Esophagus muscularis mucosa (tissue), 4 donors: Measurements from ENCODE around the gene PFKL. TPM values are rescaled to one million over a fixed set of nuclear protein-coding genes. Genes with fewer than 3 reads are reported as not detected.

ENCODE experiments used
- DNase-seq: peaks from one replicate; pipeline ENCODE4 v3.0.0-alpha.2; 2017; ENCODE audit errors: extremely low spot score
- H3K27ac ChIP-seq, 4 donors: fragments of 200-600 bp; sonication (generic); replicated peaks in 1 of 4; 1 replicate in 3 of 4; 2 replicates in 1 of 4; pipeline ENCODE4 v1.5.1; 2016 to 2019; ENCODE audit warnings: mild to moderate bottlenecking in 1 of 4
- H3K27me3 ChIP-seq, 4 donors: fragments of 200-600 bp; sonication (generic); one replicate each; pipeline versions ENCODE4 v1.5.1 to v1.6.0; 2016 to 2019
- H3K36me3 ChIP-seq, 4 donors: fragments of 200-600 bp; sonication (generic); one replicate each; pipeline ENCODE4 v1.5.1; 2016 to 2019
- H3K4me1 ChIP-seq, 4 donors: fragments of 200-600 bp; sonication (generic); one replicate each; pipeline ENCODE4 v1.5.1; 2016 to 2019
- H3K4me3 ChIP-seq, 4 donors: fragments of 200-600 bp; sonication (generic); 1 replicate in 2 of 4; 2 replicates in 2 of 4; pipeline ENCODE4 v1.5.1; 2016 to 2019; ENCODE audit warnings: mild to moderate bottlenecking in 4 of 4, moderate library complexity in 1 of 4
- H3K9me3 ChIP-seq, 4 donors: fragments of 200-600 bp; sonication (generic); 1 replicate in 3 of 4; 2 replicates in 1 of 4; pipeline ENCODE4 v1.5.1; 2016 to 2019
- EP300 ChIP-seq: sonication (generic); formaldehyde crosslinking; IDR thresholded peaks from one replicate; pipeline ENCODE4 v1.6.1; 2017; ENCODE audit warnings: antibody characterized with exemption
- POLR2A ChIP-seq: fragments of 450-650 bp; IDR thresholded peaks from one replicate; pipeline ENCODE4 v1.6.1; 2017; ENCODE audit warnings: antibody characterized with exemption, moderate library complexity, mild to moderate bottlenecking, low read depth
- POLR2AphosphoS5 ChIP-seq, 2 donors: sonication (generic); formaldehyde crosslinking; IDR thresholded peaks; one replicate each; pipeline ENCODE4 v1.6.1; 2017; ENCODE audit warnings: antibody characterized with exemption in 2 of 2
- WGBS: methylation state at CpG from one replicate; pipeline ENCODE4 v1.1.5; 2018; 5-methylcytosine and 5-hydroxymethylcytosine counted together
- intact Hi-C: fragments of 100-400 bp; cut with DNase I; formaldehyde crosslinking; loops from one replicate; pipeline ENCODE4 v1.15.1; 2023
- total RNA-seq, 4 donors: library from RNA; depleted of rRNA; stranded (reverse); fragments of >200 nt; gene quantifications; one replicate each; pipeline versions ENCODE4 v1.1.0 to v1.2.1, GENCODE V29; 2016
- TF ChIP-seq, protein P1 (sequence below), 3 experiments: fragments of 200-600 bp in 2 of 3; fragments of 450-650 bp in 1 of 3; sonication (generic) in 2 of 3; IDR thresholded peaks; one replicate each; pipeline ENCODE4 v1.5.1; 2017 to 2019; ENCODE audit warnings: antibody characterized with exemption in 3 of 3, mild to moderate bottlenecking in 2 of 3, moderate library complexity in 1 of 3

PFKL gene
- total RNA-seq, 4 donors from 2014 or later: 61.5 to 109 (median 83.4) TPM

DNA sequence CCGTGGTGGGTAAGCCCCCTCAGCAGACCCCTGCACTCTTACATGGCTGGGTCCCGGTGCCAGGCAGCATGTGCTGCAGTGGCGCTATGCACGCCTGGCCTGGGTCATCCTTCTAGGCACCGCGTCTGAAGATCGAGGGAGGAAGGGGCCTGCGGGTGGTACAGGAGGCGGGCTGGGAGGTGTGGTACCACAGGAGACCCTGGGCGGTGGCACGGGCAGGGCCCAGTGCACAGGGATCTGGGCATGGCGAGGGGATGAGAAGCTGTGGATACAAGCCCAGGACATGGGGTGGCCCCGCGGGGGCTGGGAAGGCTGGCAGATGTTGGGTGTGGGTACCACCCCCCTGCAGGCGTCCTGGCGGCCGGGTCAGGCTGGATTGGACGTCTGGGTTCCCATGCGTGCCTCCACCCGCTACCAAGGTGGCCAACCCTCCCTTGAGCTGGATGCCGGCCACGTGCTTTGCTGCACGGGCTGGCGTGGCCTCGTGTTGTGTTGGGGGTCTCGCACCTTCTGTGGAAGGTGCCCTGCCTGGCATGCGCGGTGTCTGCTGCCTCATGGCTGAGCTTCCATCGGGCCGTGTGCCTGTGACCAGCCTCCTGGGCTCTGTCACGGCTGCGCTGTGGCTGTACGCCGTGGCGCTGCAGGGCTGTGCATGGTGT lies 19.7 kb downstream of the PFKL start:
- Histone ChIP-seq H3K27me3 (no peaks in the 10 kb centered on the region), H3K27ac (no peak overlapping the region), H3K4me3 (no peak overlapping the region), H3K4me1 (no peaks in the 10 kb centered on the region), H3K36me3 (peaks cover 26 to 100% (median 98%) of the 10 kb centered on the region in 4 donors), H3K9me3 (no peaks in the 10 kb centered on the region)
- 95% methylated on average over 18 of the region's 35 CpGs for WGBS
- intact Hi-C loops: no loop called here
- DNase-seq: no peak
- TF ChIP-seq POLR2A (no peak), EP300 (no peak), POLR2AphosphoS5 (IDR thresholded peaks at IDR 0.05) (no peak)
- TF ChIP-seq, protein P1, sequence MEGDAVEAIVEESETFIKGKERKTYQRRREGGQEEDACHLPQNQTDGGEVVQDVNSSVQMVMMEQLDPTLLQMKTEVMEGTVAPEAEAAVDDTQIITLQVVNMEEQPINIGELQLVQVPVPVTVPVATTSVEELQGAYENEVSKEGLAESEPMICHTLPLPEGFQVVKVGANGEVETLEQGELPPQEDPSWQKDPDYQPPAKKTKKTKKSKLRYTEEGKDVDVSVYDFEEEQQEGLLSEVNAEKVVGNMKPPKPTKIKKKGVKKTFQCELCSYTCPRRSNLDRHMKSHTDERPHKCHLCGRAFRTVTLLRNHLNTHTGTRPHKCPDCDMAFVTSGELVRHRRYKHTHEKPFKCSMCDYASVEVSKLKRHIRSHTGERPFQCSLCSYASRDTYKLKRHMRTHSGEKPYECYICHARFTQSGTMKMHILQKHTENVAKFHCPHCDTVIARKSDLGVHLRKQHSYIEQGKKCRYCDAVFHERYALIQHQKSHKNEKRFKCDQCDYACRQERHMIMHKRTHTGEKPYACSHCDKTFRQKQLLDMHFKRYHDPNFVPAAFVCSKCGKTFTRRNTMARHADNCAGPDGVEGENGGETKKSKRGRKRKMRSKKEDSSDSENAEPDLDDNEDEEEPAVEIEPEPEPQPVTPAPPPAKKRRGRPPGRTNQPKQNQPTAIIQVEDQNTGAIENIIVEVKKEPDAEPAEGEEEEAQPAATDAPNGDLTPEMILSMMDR (IDR thresholded peaks at IDR 0.05): no peak

DNA sequence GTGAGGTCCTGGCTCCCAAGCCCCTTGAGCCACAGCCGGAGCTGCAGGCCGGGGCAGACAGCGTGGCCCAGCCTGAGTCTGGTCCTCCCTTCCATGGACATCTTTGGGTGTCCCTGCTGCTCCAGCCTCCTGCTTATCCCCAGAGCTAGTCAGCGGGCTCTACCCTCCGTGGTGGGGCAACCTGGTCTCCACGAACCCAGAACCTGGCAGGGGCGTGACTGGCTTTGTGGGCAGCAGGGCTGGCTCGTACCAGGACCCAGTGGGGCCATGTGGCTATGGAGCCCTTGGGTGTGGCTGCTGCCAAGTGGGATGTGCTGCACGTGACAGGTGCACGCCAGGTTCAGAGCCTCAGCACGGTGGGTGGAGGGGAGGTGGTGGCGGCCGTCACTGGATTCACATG lies 21.0 kb downstream of the PFKL start:
- intact Hi-C loops: no loop called here
- H3K36me3 ChIP-seq: peaks cover 27 to 100% (median 99%) of the 10 kb centered on the region in 4 donors

DNA sequence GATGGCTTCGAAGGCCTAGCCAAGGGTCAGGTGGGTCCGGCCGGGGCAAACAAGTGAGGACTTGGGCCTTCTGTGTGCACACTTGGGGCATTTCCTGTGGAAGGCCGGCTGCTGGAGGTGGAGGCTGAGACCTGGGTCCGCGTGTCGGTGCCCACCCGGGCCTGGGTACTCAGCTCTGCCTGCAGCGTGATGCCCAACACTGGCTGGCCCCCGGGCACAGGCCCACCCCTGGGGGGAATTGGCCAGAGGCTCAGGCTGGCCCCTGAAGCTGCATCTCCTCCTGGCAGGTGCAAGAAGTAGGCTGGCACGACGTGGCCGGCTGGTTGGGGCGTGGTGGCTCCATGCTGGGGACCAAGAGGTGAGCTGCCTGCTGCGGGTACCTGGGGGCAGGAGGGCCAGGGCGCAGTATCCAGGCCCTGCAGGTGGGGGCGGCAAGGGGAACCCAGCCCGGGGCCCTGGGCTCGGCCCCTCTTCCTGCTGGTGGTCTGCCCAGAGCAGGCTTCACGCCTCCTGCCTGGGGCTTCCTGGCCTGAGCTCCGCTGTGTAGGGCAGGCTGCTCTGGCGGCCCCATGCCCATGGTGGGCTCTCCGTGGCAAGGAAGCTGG lies 22.1 kb downstream of the PFKL start:
- TF ChIP-seq POLR2AphosphoS5 (IDR thresholded peaks at IDR 0.05): no peak
- TF ChIP-seq EP300: no peak
- no peak for TF ChIP-seq POLR2A
- TF ChIP-seq, protein P1 (IDR thresholded peaks at IDR 0.05): no peak
- H3K27me3 ChIP-seq: no peaks in the 10 kb centered on the region
- no peak for DNase-seq
- no peak overlapping the region for H3K27ac ChIP-seq
- H3K36me3 ChIP-seq: peaks cover 30 to 100% (median 99%) of the 10 kb centered on the region in 4 donors
- WGBS: 95% methylated on average over 12 of the region's 23 CpGs
- H3K4me1 ChIP-seq: no peaks in the 10 kb centered on the region
- intact Hi-C loops: no loop called here
- no peak overlapping the region for H3K4me3 ChIP-seq
- no peaks in the 10 kb centered on the region for H3K9me3 ChIP-seq

More for the DNA sequence above, 21.0 kb downstream of the PFKL start:
- Histone ChIP-seq H3K4me1 (no peaks in the 10 kb centered on the region), H3K4me3 (no peak overlapping the region), H3K9me3 (no peaks in the 10 kb centered on the region), H3K27me3 (no peaks in the 10 kb centered on the region), H3K27ac (no peak overlapping the region)
- WGBS: 84% methylated on average over 10 of the region's 13 CpGs
- no peak for TF ChIP-seq EP300
- no peak for TF ChIP-seq POLR2A
- no peak for TF ChIP-seq POLR2AphosphoS5 (IDR thresholded peaks at IDR 0.05)
- TF ChIP-seq, protein P1 (IDR thresholded peaks at IDR 0.05): no peak
- no peak for DNase-seq

DNA sequence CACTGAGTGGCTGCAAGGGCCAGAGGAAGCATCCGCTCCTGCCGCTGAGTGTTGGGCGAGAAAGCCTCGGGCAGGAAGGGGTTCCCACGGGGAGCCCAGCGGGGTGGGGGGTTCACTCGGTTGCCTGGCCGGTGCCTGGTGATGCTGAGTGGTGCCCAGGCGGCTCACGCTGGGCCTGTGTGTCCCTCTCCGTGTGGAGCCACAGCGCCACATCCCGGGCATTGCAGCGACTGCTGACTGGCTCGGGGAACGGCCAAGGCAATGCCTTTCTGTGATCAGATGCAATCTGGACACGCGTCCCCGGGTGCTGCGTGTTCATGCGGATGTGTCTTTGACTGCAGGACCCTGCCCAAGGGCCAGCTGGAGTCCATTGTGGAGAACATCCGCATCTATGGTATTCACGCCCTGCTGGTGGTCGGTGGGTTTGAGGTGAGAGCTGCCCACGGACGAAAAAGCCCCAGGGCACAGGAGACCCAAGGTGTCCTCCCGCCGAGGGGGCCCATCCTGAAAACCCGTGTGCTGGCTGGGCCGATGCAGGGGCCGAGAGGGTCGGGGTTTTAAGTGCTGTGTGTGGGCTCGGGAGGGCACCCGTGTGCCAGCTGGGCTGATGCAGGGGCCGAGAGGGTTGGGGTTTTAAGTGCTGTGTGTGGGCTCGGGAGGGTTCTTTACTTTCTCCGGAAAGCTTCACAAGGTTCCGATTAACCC lies 22.9 kb downstream of the PFKL start:
- peaks cover 30 to 100% (median 99%) of the 10 kb centered on the region in 4 donors for H3K36me3 ChIP-seq
- WGBS: 85% methylated on average over 22 of the region's 38 CpGs

More for the DNA sequence above, 22.9 kb downstream of the PFKL start:
- Histone ChIP-seq H3K4me3 (no peak overlapping the region), H3K9me3 (no peaks in the 10 kb centered on the region), H3K27me3 (no peaks in the 10 kb centered on the region), H3K4me1 (no peaks in the 10 kb centered on the region), H3K27ac (no peak overlapping the region)
- intact Hi-C loops: no loop called here
- no peak for DNase-seq
- TF ChIP-seq EP300: no peak
- no peak for TF ChIP-seq POLR2AphosphoS5 (IDR thresholded peaks at IDR 0.05)
- TF ChIP-seq, protein P1 (IDR thresholded peaks at IDR 0.05): no peak
- TF ChIP-seq POLR2A: no peak
